Pericardium fibroblast (primary cell): ENCODE measurements around the gene EVX1. TPM values are rescaled to one million over a fixed set of nuclear protein-coding genes. Genes with fewer than 3 reads are reported as not detected.

Experiments
- total RNA-seq: library from RNA; depleted of rRNA; stranded (reverse); fragments of >200 nt; gene quantifications from 2 replicates; pipeline ENCODE4 v1.2.3, GENCODE V29; 2015

Gene EVX1
- total RNA-seq: not detected in 2 replicates

GRCh38 chr7:27242555-27243339 is at the start of gene EVX1:
Gene EVX1, plus strand, starts transcription at chr7:27242802. Its CDS starts 229 bp downstream, at chr7:27243031.

GRCh38 chr7:27199849-27200760 is 42.5 kb upstream of the EVX1 start, which contains the start of gene HOXA13:
Gene HOXA13, minus strand, starts transcription at chr7:27200091. Its CDS starts 14 bp downstream, at chr7:27200077.

Other genes with a start within 250 kb of the EVX1 start
- gene HOXA1, start 146.8 kb upstream of the EVX1 start, total RNA-seq: 0.23 and 3.3 TPM in 2 replicates
- 6.4 TPM in 1 of 2 replicates, not detected in the other for gene HOXA2, start 140.1 kb upstream of the EVX1 start, total RNA-seq
- 1.5 TPM in 1 of 2 replicates, not detected in the other for gene HOXA4, start 112.0 kb upstream of the EVX1 start, total RNA-seq
- 1.3 and 35.0 TPM in 2 replicates for gene HOXA5, start 99.1 kb upstream of the EVX1 start, total RNA-seq
- 0.26 and 0.35 TPM in 2 replicates for gene HOXA6, start 95.0 kb upstream of the EVX1 start, total RNA-seq
- gene HOXA3, start 90.2 kb upstream of the EVX1 start, total RNA-seq: 4.0 and 8.3 TPM in 2 replicates
- 0.26 and 0.58 TPM in 2 replicates for gene HOXA7, start 86.1 kb upstream of the EVX1 start, total RNA-seq
- 4.0 TPM in 1 of 2 replicates, not detected in the other for gene HOXA9, start 77.3 kb upstream of the EVX1 start, total RNA-seq
- 2.3 TPM in 1 of 2 replicates, not detected in the other for gene HOXA10, start 68.5 kb upstream of the EVX1 start, total RNA-seq
- gene HOXA11, start 57.6 kb upstream of the EVX1 start, total RNA-seq: 4.0 TPM in 1 of 2 replicates, not detected in the other
- not detected in 2 replicates for gene HOXA13, start 42.7 kb upstream of the EVX1 start, total RNA-seq